Karpas-422 (cell line): ENCODE data around the gene CNGB1. TPM values are rescaled to one million over a fixed set of nuclear protein-coding genes. Genes with fewer than 3 reads are reported as not detected.

Experiments used
- DNase-seq: peaks from one replicate; pipeline ENCODE4 v3.0.0-alpha.2; 2015
- H2AFZ ChIP-seq: fragments of 200-600 bp; sonication (generic); 2 replicates; pipeline ENCODE4 v1.6.1; 2014; ENCODE audit warnings: antibody characterized with exemption, low read length, mixed read lengths
- H3K27ac ChIP-seq: fragments of 200-600 bp; sonication (generic); 2 replicates; pipeline ENCODE4 v1.5.1; 2014; ENCODE audit warnings: mild to moderate bottlenecking, low read length, moderate library complexity
- H3K27me3 ChIP-seq: fragments of 200-600 bp; sonication (generic); 2 replicates; pipeline ENCODE4 v1.6.1; 2014; ENCODE audit warnings: low read length, mixed read lengths
- H3K36me3 ChIP-seq: fragments of 200-600 bp; sonication (generic); 2 replicates; pipeline ENCODE4 v1.6.1; 2014; ENCODE audit warnings: low read length, mixed read lengths; ENCODE audit not compliant: insufficient read depth
- H3K4me1 ChIP-seq: fragments of 200-600 bp; sonication (generic); 2 replicates; pipeline ENCODE4 v1.6.1; 2014; ENCODE audit warnings: mild to moderate bottlenecking, low read length, mixed read lengths
- H3K4me2 ChIP-seq: fragments of 200-600 bp; sonication (generic); 2 replicates; pipeline ENCODE4 v1.6.1; 2014; ENCODE audit warnings: low read length, low read depth, mild to moderate bottlenecking; ENCODE audit not compliant: poor library complexity, severe bottlenecking
- H3K4me3 ChIP-seq: fragments of 200-600 bp; sonication (generic); 2 replicates; pipeline ENCODE4 v1.5.1; 2014; ENCODE audit warnings: mild to moderate bottlenecking, antibody characterized with exemption, low read length, mixed read lengths
- H3K79me2 ChIP-seq: fragments of 200-600 bp; sonication (generic); 2 replicates; pipeline ENCODE4 v1.6.1; 2014; ENCODE audit warnings: mild to moderate bottlenecking, low read length, mixed read lengths
- H3K9ac ChIP-seq: fragments of 200-600 bp; sonication (generic); 2 replicates; pipeline ENCODE4 v1.6.0; 2014; ENCODE audit warnings: low read length
- H3K9me2 ChIP-seq: fragments of 200-600 bp; sonication (generic), shearing (Covaris generic); replicated peaks from 2 replicates; pipeline ENCODE4 v1.6.0; 2014; ENCODE audit warnings: mild to moderate bottlenecking, low read length, moderate library complexity; ENCODE audit not compliant: insufficient read depth
- H3K9me3 ChIP-seq: fragments of 300-700, 200-600 bp; sonication (generic); 2 replicates; pipeline ENCODE4 v1.6.1; 2014; ENCODE audit warnings: low read length, mixed read lengths
- H4K20me1 ChIP-seq: fragments of 200-600 bp; sonication (generic); 2 replicates; pipeline ENCODE4 v1.6.1; 2014; ENCODE audit warnings: mild to moderate bottlenecking, antibody characterized with exemption, low read length, low read depth; ENCODE audit not compliant: insufficient read depth
- total RNA-seq: library from RNA; depleted of rRNA; stranded (reverse); fragments of >200 nt; shearing (Covaris generic); gene quantifications from 2 replicates; pipeline ENCODE4 v1.2.3, GENCODE V29; 2014; ENCODE audit warnings: low replicate concordance

CNGB1 gene
- total RNA-seq, 1 experiment from 2014 or later = not detected

DNA sequence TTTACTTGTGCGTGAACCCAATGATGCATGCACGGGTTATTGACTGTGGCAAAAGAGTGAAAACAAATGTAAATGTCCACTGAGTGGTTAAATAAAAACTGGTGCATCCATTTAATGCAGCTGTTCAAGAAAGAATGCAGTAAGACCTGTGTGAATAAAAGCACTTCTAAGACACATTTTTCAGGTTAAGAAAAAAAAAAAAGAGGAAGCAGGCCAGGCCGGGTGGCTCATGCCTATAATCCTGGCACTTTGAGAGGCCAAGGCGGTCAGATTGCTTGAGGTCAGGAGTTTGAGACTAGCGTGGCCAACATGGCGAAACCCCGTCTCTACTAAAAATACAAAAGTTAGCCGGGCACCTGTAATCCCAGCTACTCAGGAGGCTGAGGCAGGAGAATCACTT is 11.8 kb downstream of the CNGB1 start:
- Histone ChIP-seq H3K4me1 (no peaks in the 10 kb centered on the region), H2AFZ (no peak overlapping the region), H3K79me2 (no peaks in the 10 kb centered on the region), H3K4me3 (no peak overlapping the region), H4K20me1 (no peaks in the 10 kb centered on the region; the same call in 1 of the 2 replicates), H3K36me3 (no peaks in the 10 kb centered on the region), H3K9me3 (no peaks in the 10 kb centered on the region), H3K9ac (no peak overlapping the region), H3K4me2 (no peak overlapping the region), H3K27ac (no peak overlapping the region), H3K9me2 (no peaks in the 10 kb centered on the region), H3K27me3 (no peaks in the 10 kb centered on the region)
- no peak for DNase-seq

DNA sequence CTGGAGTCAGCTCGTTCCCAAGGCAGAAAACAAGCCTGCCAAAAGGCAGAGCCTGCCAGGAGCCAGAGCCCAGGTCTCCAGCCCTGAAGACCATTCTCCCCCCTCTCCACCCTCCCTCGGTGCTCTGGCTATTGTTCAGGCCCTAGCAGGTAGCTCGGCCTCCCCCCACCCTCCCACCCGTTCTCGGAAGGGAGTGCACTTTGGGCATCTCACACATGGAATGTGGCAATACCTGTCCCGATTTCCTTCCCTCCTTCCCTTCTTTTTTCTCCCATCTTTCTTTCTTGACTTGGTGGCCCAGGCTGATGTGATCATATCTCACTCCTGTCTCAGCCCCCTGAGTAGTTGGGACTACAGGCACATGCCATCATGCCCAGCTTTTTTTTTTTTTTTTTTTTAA is 12.4 kb downstream of the CNGB1 start:
- Histone ChIP-seq H3K79me2 (no peaks in the 10 kb centered on the region), H3K9ac (no peak overlapping the region), H3K27ac (no peak overlapping the region), H3K4me3 (no peak overlapping the region), H3K4me1 (no peaks in the 10 kb centered on the region), H3K9me2 (no peaks in the 10 kb centered on the region), H3K36me3 (no peaks in the 10 kb centered on the region), H3K9me3 (no peaks in the 10 kb centered on the region), H4K20me1 (no peaks in the 10 kb centered on the region; the same call in 1 of the 2 replicates), H2AFZ (no peak overlapping the region), H3K4me2 (no peak overlapping the region), H3K27me3 (no peaks in the 10 kb centered on the region)
- no peak for DNase-seq

DNA sequence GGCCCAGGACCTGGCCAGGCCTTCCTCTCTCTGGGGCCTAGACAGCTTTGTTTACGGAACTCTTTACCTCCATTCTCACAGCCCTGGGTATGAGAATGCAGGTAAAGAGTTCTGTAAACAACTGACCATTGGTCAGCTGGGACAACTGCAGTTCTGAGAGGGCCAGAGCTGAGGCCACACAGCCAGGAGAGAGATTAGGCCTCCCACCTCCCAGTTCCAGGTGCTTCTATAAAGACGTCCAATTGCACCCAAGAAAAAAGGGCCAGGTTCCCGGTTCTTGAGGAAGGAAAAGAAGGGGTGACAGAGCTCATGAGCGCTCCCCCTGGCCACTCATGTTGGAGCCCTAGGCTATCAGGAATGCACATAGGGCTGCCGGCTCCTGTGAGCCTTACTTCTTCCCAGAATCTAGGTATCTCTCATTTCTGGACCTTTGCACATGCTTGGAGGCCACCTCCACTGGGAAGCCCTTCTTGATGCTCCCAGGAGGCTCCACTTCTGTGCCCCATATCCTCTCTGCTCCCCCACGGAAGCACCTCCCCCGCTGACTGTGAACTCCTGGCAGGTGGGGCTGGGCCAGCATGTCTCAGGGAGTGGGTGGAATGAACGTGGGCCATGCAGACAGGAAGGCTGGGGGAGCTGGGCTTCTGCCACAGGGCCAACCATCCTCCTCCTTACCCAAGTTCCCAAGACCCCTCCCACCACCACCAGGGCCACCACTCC is 13.1 kb downstream of the CNGB1 start:
- Histone ChIP-seq H3K4me3 (no peak overlapping the region), H3K4me2 (no peak overlapping the region), H2AFZ (no peak overlapping the region), H3K79me2 (no peaks in the 10 kb centered on the region), H3K9me3 (no peaks in the 10 kb centered on the region), H3K9me2 (no peaks in the 10 kb centered on the region), H3K4me1 (no peaks in the 10 kb centered on the region), H3K27ac (no peak overlapping the region), H3K9ac (no peak overlapping the region), H3K27me3 (no peaks in the 10 kb centered on the region), H4K20me1 (no peaks in the 10 kb centered on the region; the same call in 1 of the 2 replicates), H3K36me3 (no peaks in the 10 kb centered on the region)
- no peak for DNase-seq

DNA sequence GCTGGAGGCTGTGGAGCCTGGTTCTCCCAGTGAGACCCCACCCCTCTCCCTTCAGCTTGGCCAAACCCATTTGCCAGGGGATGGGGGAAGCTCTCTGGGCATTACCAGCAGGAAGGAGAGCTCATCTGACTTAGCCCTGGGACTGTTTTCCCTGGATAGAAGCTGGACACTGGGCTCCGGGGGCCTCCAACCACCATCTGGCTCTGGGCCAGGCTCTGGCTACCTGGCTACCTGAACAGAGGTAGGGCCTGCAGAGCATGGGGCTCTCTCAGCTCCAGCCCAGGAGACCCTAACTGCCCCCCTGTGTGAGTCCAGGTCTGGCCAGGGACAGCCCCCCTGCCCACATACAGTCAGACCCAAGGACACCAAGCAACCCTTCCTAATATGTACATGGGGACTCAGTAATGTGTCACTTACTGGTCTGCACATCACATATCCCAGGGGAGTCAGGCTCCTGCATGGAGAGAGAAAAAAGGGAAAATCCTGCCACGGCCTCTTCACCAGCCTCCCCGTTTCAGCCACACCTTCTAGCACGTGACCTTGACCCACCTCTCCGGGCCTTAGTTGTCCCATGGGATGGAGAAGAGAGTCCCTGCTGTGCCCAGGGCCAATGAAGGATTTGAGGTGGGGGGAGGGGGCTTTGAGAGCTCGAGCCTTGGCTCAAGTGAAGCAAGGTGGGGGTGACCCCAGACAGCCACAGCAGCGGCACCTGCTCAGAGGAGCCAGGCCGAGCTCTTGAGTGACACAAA is 13.8 kb downstream of the CNGB1 start:
- DNase-seq = no peak
- Histone ChIP-seq H3K27ac (no peak overlapping the region), H2AFZ (no peak overlapping the region), H3K9ac (no peak overlapping the region), H3K9me3 (no peaks in the 10 kb centered on the region), H3K79me2 (no peaks in the 10 kb centered on the region), H3K4me1 (no peaks in the 10 kb centered on the region), H3K4me2 (no peak overlapping the region), H3K36me3 (no peaks in the 10 kb centered on the region), H3K9me2 (no peaks in the 10 kb centered on the region), H3K4me3 (no peak overlapping the region), H4K20me1 (no peaks in the 10 kb centered on the region; the same call in 1 of the 2 replicates), H3K27me3 (no peaks in the 10 kb centered on the region)

DNA sequence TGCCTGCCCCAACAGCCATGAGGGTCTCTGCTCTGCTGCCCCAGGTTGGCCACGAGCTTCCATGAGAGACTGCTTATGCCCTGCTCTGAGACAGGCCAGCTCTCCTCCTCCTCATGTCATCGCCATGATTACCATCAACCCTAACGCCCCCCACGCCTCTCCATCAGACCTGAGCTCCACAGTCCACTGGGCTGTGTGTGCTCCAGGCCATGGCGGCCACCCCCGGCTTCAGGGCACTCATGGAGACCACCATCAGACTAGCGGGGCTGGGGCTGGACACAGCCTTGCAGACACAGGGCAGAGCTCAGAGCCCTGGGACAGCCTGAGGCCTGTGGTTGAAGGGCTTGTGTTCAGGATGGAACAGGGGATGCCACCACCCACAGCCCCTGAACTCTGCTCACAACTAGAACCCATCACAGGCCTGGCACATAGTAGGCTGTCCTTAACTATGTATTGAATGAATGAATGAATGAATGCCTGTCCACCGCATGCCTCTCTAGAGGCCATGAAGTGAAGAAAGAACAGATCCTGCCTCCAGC is 14.6 kb downstream of the CNGB1 start:
- H3K27ac ChIP-seq = no peak overlapping the region
- no peaks in the 10 kb centered on the region; the same call in 1 of the 2 replicates for H4K20me1 ChIP-seq
- H3K9me3 ChIP-seq = no peaks in the 10 kb centered on the region
- no peak for DNase-seq
- no peaks in the 10 kb centered on the region for H3K36me3 ChIP-seq
- H2AFZ ChIP-seq = no peak overlapping the region
- H3K79me2 ChIP-seq = no peaks in the 10 kb centered on the region
- no peak overlapping the region for H3K4me2 ChIP-seq
- no peaks in the 10 kb centered on the region for H3K4me1 ChIP-seq
- no peaks in the 10 kb centered on the region for H3K27me3 ChIP-seq
- H3K4me3 ChIP-seq = no peak overlapping the region
- H3K9ac ChIP-seq = no peak overlapping the region
- H3K9me2 ChIP-seq = no peaks in the 10 kb centered on the region

DNA sequence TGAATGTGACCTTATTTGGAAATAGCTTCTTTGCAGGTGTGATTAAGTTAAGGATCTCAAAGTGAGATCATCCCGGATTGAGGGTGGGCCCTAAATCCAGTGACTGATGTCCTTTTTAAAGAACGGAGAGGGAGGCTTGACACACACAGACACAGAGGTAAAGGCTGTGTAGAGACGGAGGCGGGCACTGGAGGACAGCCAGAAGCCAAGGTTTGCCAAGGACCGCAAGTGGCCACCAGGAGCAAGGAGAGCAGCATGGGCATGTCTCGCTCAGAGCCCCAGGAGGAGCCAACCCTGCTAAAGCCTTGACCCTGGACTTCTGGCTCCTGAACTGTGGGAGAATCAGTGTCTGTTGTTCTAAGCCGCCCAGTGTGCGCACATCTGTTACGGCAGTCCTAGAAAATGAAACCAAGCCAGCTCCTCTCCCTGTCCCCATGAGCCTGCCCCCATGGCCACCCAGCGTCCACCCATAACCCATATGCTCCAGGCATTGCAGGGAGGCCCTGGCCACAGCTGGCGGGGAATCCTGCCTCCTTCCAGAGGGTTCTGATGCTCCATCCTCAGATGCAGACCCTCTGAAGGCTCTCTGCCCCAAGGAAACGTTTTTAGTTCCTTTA is 15.2 kb downstream of the CNGB1 start:
- Histone ChIP-seq H2AFZ (no peak overlapping the region), H3K36me3 (no peaks in the 10 kb centered on the region), H3K27ac (no peak overlapping the region), H3K4me1 (no peaks in the 10 kb centered on the region), H4K20me1 (no peaks in the 10 kb centered on the region), H3K79me2 (no peaks in the 10 kb centered on the region), H3K27me3 (no peaks in the 10 kb centered on the region), H3K9me3 (no peaks in the 10 kb centered on the region), H3K4me3 (no peak overlapping the region), H3K9me2 (no peaks in the 10 kb centered on the region), H3K9ac (no peak overlapping the region), H3K4me2 (no peak overlapping the region)
- no peak for DNase-seq

DNA sequence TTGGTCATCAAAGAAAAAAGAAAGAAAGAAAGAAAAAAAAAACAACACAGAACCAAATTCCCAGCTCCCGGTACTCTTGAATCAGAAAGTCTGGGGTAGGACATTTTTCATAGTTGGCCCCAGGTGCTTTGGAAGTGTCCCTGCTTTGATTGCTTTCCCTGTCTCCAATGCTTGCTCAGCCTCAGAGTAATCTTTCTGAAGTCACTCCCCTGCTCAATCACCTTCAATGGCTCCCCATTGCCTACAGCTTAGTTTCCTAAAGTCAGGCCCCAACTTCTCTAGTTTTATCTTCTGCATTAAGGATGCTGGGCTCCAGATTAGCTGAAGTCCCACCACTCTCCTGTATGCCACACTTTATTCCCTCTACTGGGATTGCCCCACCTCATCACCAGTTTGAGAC is 17.1 kb downstream of the CNGB1 start:
- H3K79me2 ChIP-seq = no peaks in the 10 kb centered on the region
- H3K27me3 ChIP-seq = no peaks in the 10 kb centered on the region
- no peak overlapping the region for H3K27ac ChIP-seq
- no peaks in the 10 kb centered on the region for H3K9me2 ChIP-seq
- no peak overlapping the region for H3K4me3 ChIP-seq
- no peak for DNase-seq
- H3K4me2 ChIP-seq = no peak overlapping the region
- no peaks in the 10 kb centered on the region for H3K36me3 ChIP-seq
- no peak overlapping the region for H3K9ac ChIP-seq
- H3K4me1 ChIP-seq = no peaks in the 10 kb centered on the region
- H3K9me3 ChIP-seq = no peaks in the 10 kb centered on the region
- no peak overlapping the region for H2AFZ ChIP-seq
- H4K20me1 ChIP-seq = no peaks in the 10 kb centered on the region

DNA sequence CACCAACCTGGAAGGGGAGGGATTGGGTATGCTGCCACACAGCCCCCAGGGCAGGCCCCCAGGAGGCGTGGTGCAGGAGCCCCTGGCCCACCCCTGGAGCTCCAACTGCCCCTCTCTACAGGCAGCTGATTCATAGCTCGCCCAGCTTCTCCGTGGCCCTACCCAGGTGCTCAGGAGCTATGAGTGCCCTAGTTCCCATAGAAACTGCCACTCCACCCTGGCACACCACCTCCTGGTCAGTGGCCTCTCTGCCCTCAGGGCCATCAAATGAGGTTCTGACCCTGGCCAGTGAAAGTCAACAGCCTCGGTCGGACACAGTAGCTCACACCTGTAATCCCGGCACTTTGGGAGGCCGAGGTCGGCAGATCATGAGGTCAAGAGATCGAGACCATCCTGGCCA is 18.0 kb downstream of the CNGB1 start:
- no peaks in the 10 kb centered on the region for H3K4me1 ChIP-seq
- H3K27ac ChIP-seq = no peak overlapping the region
- no peaks in the 10 kb centered on the region for H3K79me2 ChIP-seq
- no peaks in the 10 kb centered on the region for H3K9me2 ChIP-seq
- no peaks in the 10 kb centered on the region for H3K9me3 ChIP-seq
- H2AFZ ChIP-seq = no peak overlapping the region
- H4K20me1 ChIP-seq = no peaks in the 10 kb centered on the region
- no peaks in the 10 kb centered on the region for H3K36me3 ChIP-seq
- H3K27me3 ChIP-seq = no peaks in the 10 kb centered on the region
- no peak overlapping the region for H3K9ac ChIP-seq
- H3K4me3 ChIP-seq = no peak overlapping the region
- no peak for DNase-seq
- no peak overlapping the region for H3K4me2 ChIP-seq
